IPS DF 4.7 (cell line): Measurements from ENCODE around the gene POLE4.

ENCODE experiments used
- DNase-seq: peaks from one replicate; pipeline ENCODE4 v3.0.0-alpha.2; 2013; ENCODE audit warnings: low spot score; ENCODE audit errors: extremely low read depth

The POLE4 gene, protein sequence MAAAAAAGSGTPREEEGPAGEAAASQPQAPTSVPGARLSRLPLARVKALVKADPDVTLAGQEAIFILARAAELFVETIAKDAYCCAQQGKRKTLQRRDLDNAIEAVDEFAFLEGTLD

DNA sequence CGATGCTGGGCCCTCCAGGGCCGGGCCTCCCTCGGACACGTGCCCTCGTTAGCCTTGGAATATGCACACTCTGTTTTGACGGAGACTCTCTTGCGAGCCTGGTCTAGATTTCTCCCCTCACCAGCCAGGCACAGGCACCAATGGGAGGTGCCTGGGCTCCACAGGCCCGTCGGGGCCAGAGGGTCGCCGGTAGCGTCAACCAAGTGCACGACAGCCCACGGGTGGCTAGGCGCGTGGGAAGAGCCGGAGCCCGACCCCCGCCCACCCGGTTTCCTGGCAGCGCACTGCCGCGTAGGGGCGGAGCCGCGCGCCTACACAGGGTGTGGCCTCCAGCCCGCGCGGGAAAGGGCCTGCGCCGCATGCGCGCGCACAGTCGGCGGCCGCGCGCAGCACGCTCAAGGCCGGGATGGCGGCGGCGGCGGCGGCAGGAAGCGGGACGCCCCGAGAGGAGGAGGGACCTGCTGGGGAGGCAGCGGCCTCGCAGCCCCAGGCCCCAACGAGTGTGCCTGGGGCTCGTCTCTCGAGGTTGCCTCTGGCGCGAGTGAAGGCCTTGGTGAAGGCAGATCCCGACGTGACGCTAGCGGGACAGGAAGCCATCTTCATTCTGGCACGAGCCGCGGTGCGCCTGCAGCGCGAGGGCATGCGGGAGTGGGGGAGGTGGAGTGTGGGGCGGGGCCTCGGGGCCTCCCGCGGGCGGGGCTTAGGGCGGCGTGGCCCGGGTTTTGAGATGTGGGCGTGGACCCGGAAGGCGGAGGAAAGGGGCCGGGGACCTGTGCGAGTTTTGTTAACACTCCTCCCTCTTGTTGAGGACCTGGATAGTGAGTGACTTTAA lies at the start of gene POLE4:
Gene POLE4 (plus strand): TSS at position 370 of the 832 bp plus-strand sequence. CDS start 37 bp downstream, at position 407.
- peak; percentile 28 for DNase-seq

DNA sequence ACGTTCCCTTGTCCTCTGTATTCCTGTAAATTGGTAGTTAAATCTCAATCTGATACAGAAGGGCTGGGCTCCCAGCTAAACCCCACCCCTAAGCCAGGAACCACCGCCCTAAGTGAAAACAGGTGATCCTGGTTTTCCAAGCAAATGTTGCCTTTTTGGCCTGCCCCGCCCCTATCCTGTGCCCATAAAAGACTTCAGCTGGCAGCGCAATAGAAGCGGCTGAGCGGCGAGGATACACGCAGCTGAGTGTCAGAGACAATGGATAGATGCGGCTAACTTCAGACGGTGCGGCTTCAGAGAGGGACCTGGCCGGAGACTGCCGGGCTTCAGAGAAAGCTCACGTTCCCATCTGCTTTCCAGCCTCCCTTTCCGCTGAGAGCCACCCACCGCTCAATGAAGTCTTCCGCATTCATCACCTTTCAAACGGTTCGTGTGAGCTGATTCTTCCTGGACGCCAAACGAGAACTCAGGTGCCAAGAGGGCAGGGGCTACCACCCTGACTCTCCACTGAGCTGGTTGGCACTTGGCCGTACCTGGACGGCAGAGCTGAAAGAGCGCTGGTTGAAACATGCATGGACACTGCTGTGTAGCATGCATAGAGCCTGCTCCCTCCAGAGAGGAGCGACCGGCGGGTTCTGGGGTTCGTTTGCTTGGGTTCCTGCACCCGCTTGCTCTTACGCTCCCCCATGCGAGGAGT lies 49.5 kb upstream of the POLE4 start:
- DNase-seq = no peak

DNA sequence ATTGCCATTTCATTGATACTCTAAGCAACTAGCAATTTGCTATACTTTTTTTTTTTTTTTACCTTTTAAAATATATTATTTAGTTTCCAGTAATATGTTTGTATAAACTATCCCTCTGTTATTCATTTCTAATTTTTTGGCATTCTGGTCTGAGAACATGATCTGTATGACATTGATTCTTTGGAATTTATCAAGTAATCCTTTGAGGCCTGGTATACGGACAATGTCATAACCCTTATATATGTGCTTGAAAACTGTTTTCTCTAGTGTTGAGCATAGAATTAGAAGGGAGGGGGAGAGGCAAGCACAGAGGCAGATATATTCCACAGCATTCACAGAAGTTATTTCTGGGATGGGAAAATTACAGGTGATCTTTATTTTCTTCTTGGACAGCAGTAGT lies 48.2 kb upstream of the POLE4 start:
- DNase-seq = no peak

DNA sequence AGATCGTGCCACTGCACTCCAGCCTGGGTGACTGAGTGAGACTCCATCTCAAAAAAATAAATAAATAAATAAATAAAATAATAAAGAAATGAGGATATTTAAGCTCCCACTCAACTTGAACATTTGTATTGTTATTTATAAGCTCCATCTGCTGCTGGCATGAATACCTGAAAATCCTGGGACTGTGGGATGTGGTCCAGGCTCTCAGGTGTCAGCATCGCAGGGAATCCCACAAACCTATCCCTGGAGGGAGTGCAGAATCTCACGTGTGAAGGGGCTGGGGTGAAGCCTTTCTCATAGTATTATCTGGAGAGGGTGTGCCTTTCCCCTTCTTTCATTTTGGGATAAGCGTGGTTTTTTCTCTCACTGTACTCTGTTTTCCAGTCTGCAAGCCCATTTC lies 47.4 kb upstream of the POLE4 start:
- no peak for DNase-seq

DNA sequence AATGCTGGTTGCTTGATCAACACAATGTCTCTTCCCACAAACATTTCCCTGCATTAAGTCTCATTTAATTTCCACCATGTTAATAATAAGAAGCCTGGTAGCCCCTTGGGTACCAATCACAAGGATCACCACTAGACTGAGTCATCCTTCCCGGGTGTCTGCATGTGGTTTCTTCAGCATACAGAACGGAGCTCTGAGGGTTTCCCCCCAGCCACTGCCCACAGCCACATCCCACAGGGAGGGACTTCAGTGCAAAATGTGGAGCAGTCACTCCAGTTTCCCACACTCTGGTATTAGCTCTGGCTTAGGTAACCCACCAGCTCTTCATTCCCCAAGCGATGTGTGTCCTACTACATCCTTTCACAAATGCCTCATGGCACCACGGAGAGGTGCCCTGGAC lies 42.7 kb upstream of the POLE4 start:
- DNase-seq = no peak

DNA sequence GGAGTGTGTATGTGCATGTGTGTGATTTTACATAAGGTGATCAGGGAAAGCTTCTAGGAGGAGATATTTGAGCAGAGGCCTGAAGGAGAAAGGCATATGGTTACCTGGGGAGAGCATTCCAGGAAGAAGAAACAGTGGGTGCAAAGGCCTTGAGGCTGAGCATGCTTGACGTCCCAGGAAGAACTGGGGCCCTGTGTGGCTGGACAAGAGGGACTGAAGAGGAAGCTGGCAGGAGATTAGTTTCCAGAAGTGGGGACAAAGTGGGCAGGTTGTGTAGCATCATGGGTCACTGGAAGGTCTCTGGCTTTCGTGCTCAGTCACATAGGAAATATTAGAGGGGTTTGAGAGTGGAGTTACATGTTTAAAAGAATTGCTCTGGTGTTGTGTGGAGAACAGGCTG lies 42.0 kb upstream of the POLE4 start:
- no peak for DNase-seq

DNA sequence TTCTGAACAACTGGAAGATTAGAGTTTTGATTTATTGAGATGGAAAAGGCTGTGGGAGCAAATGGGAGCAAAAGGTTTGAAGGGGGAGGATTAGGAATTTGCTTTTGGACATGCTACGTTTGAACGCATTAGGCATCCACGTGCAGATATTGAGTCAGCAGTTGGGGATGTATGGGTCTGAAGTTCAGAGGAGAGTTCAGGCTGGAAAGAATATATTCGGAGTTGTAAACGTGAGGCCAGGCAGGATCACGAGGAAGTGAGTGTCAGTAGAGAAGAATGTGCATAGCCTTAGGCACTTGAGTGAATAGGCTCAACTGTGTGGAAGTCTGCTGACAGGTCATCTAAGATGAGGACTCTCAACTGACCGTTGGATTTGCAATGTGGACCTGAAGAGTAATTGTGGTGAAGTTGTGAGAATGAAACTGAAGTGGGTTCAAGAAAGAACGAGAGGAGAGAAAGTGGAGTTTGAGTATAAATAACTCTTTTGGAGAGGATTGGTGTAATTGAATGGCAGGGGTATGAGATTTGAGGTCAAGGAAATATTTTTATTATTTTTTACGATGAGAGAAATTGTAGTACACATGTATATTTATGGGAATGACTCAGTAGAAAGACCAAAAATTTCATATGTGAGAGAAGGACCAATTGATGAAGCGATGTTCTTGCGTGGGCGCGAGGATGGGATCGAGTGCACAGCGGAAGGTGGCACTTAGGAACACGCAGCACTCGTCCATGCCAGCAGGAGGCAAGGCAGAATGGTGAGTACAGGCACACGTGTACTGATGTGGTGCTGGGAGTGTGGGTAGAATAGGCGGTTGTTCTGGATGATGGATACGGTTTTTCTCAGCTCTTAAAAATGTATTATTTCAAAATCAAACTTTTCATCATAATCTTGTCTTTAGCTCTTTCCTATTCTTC lies 40.5 kb upstream of the POLE4 start:
- no peak for DNase-seq

DNA sequence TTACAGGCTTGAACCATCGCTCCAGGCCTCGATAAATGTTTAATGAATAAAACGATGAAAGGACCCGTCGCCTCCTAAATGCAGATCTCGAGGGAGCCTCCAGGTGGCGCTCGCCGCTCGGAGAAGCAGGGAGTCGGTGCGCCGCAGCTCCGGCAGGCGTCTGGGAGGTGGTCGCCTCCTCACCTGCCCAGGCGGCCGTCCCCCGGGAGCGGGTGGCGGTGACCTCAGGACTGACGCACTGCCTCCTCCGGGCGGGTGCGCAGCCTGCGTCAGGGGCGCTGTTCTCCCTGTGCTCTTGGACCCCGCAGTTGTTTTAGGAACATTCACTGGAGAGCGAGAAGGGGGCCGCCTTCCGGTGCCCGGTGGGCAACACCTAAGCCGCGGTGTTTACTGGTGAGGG lies 38.6 kb upstream of the POLE4 start:
- peak; percentile 33 for DNase-seq

DNA sequence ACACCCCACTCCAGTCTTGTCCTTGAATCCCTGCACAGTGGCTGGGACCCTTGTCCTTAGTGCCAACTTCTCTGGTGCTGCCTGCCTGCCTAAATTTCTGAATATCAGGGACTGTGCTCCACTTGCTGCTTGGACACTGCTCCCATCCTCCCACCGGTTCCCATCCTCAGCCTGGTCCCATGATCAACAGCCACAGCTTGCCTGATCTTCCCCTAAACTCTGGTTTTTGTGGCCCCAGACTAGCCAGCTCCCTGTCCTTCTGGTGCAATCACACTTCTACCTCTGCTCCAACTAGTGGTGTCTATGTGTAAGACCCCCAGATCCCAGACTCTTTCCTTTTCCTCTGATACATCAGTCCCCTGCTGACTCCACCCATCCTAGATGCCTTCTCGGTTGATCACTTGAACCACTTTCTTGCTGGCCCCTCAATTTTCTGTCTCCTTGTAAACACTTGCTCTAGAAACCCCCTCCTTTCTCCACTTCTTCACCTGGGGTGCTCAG lies 37.2 kb upstream of the POLE4 start:
- no peak for DNase-seq

DNA sequence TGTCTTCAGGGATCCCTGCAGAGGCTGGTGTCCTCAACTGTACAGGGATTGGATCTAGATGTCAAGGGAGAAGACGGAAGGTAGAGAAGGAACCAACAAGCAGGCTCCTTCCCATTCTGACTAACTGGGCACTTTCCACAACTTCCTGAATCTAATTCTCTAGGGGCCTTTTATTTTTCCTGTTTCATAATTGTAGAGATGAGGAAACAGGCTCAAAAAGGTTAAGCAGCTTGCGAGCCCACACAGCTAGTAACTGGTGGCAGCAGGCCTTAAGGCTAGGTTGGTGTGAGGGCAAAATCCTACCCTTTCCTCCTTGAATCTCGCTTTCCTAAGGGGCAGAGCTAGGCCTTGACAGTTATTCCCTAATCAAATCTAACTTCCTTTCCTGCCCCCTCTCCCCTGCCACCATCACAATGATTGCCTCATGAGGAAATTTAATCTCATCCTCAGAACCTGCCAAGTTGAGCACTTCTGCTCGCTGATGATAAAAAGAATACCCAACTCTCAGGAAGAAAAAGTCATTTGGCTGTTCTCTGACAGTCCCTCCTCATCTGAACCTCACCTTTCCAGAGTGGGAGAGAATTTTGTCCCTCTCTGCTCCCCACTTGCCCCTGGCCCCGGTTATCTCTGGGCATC lies 35.7 kb upstream of the POLE4 start:
- DNase-seq = no peak

DNA sequence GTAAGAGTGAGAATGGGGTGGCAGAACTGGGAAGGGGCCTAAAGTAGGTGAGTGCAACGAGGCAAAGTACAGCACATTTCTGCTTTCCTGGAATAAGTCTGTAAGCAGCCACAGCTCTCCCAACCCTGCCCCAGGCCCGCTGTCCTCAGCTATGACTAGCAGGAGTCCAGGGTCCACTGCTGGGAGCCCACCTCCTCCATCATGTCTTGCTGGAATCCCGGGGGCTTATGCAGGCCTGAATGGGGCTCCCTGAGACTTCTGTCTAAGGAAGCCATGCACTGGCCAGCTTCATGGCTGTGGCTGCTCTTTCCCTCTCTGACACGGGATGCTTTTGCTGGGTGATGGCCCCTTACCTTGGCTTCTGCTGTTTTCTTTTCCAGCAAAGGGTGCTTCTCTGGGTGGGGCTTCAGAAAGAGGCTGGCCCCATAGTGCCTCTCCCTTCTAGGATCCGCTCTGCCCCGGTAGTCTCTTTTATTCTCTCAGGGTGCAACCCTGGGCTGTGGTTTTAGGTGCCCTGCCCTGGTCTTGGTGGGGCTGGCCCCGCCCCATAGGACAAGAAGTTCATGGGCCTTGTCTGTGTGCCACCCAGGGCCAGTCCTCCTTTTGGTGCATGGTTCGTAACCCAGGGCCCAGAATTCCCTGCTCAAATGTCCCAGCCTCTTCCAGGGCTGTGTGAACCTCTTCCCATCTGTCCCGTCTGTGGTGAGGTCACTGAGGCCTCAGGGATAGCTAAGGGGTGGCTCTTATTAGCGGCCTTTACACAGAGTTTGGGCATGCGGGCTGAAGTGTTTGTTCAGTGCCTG lies 33.8 kb upstream of the POLE4 start:
- DNase-seq = no peak

DNA sequence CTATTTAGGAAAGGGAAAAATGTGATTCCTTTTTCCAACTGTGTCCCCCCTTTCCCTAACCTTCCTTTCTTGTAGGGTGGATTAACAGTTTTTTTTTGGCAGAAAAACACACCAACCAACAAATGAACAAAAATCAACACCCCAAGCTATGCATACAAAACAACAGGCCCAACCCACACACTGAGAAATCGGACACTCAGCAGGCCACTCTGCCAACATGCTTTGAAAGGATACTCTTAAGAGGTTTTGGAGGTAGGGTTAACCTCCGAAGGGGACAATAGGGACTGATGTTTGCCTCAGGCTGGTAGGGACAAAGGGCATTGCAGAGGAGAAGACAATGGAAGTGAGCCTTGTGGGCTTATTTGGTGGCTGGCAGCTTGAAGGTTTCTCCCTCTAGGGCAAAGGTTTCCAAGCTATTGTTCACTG lies 33.1 kb upstream of the POLE4 start:
- DNase-seq = no peak

DNA sequence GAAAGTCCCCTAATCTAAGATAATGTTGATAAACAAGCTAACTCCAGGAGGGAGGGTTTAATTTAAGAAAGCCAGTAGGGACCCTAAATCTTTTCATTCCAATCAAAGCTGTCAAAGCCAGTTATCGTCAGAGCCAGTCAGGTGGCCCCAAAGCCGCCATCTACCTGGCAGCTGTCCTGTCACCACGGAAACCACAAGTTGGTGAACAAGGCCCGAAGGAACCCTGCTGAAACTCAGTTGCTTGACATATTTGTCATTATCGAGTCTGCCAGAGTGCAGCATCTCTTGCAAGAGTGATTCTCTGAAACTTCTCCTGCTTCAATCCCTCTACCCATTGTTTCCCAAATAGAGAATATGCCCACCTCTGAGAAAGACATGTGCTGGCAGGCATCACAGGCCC lies 30.8 kb upstream of the POLE4 start:
- no peak for DNase-seq

DNA sequence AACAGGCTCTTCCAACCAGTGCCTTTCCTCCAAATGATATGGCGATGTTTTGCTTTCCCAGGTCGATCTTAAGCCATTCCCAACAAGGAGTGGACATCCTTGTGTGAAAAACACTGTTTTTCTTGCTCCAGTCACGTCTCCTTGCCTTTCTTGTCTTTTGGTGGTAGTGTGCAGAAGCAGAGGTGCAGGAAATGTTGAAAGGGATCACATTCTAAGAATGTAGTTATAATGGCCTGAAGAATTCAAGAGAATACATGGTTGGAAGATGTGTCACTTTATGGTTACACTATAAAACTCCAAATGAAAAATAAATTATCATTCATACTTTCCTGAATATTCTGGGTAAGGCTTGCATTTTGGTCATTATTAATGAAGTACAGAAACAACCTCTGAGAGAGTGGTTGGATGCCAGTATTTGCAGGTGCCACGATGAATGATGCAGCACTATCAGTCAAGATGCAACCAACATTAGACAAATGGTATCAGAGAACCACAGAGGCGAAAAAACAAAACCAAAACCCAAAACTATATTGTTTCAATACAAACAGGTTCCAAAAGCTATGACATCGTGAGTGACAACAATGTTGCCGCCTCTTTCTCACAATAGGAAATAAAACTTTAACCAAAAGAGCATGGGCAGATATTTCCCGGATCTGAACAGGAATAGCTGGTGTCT lies 27.5 kb upstream of the POLE4 start:
- DNase-seq = no peak

DNA sequence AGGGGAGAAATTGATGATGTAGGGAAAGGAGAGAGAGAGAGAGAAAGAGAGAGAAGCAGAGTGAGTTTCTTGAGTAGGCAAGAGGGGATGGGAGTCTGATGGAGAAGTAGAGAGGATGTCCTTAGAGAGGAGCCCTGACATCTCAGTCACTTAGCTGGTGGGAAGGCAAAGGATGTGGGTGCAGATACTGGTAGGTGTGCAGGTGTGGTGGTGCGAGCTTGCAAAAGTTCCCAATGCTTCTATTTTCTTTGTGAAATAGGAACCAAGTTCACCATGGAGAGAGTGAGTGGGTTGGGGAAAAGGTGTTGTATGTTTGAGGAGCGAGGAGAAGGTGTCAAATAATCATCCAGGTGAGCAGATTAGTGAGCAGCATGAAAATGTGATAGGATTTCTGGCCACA lies 26.5 kb upstream of the POLE4 start:
- DNase-seq = no peak

DNA sequence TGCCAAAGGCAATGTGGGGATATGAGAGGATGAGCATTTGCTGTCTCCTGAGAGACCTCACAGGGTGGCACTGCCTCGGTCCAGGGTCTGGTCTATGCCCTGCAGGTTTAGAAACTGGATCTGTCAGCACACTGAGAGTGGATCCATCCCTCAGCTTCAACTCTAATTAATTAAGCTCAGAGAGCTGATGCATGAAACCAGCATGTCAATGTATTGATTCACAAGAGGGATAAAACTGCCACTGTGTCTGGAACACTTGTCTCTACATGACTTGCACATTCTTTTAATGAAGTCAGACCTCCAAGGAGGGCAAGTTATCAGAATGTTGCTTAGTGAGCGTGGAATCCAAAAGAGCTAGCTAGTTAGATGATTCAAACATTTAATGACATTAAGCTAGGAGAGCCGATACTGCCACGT lies 22.5 kb upstream of the POLE4 start:
- no peak for DNase-seq

DNA sequence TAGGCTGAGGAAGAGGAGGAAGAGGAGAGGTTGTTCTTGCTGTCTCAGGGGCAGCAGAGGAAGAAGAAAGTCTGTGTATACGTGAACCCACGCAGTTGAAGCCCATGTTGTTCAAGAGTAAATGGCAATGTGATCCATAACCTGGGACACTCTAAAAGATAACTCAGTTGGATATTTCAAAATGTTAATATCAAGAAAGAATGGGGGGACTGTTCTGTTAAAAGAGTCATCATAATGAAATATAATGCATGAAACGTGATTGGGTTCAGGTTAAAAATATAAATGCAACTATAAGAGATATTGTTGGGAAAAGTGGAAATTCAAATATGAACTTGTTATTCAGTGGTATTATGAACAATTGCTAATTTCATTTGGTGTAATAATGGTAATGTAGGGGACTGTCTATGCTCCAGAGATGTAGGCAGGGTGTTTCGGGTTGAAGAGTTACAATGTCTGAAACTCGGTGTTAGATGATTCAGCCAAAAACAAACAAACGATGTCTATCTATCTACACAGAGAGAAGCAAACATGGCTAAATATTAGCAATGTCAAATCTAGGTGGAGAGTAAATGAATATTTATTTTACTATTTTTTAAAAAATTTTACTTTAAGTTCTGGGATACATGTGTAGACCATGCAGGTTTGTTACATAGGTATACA lies 21.1 kb upstream of the POLE4 start:
- DNase-seq = no peak

DNA sequence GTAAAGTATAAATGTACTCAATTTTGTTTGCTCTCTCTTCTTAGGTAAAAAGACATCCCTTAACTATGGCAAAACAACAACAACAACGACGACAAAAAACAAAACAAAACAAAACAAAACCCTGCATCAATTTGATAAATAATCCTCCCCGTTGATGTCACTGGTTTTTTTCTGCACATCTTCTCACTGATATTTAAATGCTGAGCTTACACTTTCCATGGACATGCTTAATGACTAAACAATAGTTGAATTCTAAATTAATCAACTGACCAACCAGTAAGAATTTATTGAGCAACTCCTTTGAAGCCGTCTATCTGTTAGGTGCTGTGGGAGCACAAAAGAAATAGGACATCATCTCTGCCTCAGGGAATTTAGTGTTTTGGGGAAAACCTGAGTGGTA lies 20.2 kb upstream of the POLE4 start:
- no peak for DNase-seq
